Chondrocyte (in vitro differentiated cells): ENCODE measurements around the gene TOR3A. TPM values are rescaled to one million over a fixed set of nuclear protein-coding genes. Genes with fewer than 3 reads are reported as not detected.

Experiments used
- DNase-seq: peaks from one replicate; pipeline ENCODE4 v3.0.0; 2021; ENCODE audit warnings: mixed read lengths, low spot score
- H3K27ac Mint-ChIP-seq: one replicate; pipeline ENCODE4 v1.8.0; 2021; ENCODE audit warnings: mild to moderate bottlenecking, moderate library complexity, mixed read lengths; ENCODE audit not compliant: unreplicated experiment
- H3K27me3 Mint-ChIP-seq: 2 replicates; pipeline ENCODE4 v1.8.0; 2021; ENCODE audit warnings: low read depth, mixed read lengths
- H3K36me3 Mint-ChIP-seq: 2 replicates; pipeline ENCODE4 v1.8.0; 2021; ENCODE audit warnings: low read depth, mixed read lengths
- H3K4me1 Mint-ChIP-seq: 2 replicates; pipeline ENCODE4 v1.8.0; 2021; ENCODE audit warnings: low read depth, mild to moderate bottlenecking, mixed read lengths
- H3K4me3 Mint-ChIP-seq: one replicate; pipeline ENCODE4 v1.8.0; 2021; ENCODE audit warnings: mild to moderate bottlenecking, moderate library complexity, mixed read lengths; ENCODE audit not compliant: unreplicated experiment
- H3K9me3 Mint-ChIP-seq: 2 replicates; pipeline ENCODE4 v1.8.0; 2021; ENCODE audit warnings: low read depth, mixed read lengths
- total RNA-seq: library from RNA; stranded (reverse); gene quantifications from 3 replicates; pipeline ENCODE4 v1.2.1, GENCODE V29; 2021
- TF ChIP-seq, protein P1 (sequence below): fragments of 200-600 bp; sonication (generic); IDR thresholded peaks from 2 replicates; pipeline ENCODE4 v1.5.0; 2021; ENCODE audit warnings: antibody characterized with exemption, mild to moderate bottlenecking, moderate library complexity

TOR3A gene
- total RNA-seq, 1 donor from 2014 or later = 17.9 TPM

DNA sequence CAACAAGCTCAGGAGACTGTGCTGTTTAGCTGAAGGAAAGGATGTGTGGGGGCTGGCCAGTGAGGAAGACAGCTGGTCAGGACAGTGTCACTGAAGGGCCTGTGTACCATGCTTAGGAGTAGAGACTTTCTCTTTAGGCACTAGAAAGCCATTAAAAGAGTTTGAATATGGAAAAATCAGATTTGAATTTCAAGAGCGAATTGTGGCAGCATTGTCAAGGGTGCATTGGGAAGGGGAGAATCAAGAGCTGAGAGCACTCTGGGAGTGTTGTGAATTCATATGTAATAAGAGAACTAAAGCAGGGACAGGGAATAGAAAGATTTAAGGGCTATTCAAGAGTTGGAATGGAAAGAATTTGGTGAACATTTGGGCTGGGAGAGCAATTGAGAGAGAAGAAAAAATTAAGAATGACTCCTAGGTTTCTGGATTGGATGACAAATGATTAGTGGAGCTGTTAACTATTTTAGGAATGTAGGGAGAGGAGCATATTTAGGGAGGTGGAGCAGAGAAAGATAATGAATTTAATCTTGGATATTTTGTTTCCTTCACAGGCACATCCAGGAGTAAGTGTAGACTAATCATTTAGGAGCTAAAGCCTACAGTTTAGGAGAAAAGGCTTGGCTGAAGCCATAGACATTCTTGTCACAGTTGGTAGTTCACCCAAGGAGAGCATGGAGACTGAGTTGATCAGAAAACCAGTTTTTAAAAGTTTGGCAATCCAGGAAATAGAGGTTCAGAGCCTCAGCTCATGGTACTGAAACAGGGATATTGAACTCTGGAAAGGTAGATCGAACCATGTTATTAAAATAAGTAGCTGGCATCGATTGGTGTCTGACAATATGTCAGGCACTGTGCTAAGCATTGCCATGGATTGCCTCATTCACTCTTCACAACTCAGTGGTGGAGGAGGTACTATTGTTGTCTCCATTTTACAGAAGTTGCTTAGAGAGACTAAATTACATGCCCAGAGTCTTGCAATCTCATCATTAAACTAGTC, 23.1 kb upstream of the TOR3A start:
- Mint-ChIP-seq H3K27me3 (no peaks in the 10 kb centered on the region), H3K4me1 (peaks cover 18% of the 10 kb centered on the region), H3K9me3 (peaks cover 4% of the 10 kb centered on the region), H3K4me3 (no peak overlapping the region), H3K27ac (peak overlapping the region; percentile 79), H3K36me3 (peaks cover 11% of the 10 kb centered on the region)
- TF ChIP-seq, protein P1, sequence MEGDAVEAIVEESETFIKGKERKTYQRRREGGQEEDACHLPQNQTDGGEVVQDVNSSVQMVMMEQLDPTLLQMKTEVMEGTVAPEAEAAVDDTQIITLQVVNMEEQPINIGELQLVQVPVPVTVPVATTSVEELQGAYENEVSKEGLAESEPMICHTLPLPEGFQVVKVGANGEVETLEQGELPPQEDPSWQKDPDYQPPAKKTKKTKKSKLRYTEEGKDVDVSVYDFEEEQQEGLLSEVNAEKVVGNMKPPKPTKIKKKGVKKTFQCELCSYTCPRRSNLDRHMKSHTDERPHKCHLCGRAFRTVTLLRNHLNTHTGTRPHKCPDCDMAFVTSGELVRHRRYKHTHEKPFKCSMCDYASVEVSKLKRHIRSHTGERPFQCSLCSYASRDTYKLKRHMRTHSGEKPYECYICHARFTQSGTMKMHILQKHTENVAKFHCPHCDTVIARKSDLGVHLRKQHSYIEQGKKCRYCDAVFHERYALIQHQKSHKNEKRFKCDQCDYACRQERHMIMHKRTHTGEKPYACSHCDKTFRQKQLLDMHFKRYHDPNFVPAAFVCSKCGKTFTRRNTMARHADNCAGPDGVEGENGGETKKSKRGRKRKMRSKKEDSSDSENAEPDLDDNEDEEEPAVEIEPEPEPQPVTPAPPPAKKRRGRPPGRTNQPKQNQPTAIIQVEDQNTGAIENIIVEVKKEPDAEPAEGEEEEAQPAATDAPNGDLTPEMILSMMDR = no peak
- no peak for DNase-seq

DNA sequence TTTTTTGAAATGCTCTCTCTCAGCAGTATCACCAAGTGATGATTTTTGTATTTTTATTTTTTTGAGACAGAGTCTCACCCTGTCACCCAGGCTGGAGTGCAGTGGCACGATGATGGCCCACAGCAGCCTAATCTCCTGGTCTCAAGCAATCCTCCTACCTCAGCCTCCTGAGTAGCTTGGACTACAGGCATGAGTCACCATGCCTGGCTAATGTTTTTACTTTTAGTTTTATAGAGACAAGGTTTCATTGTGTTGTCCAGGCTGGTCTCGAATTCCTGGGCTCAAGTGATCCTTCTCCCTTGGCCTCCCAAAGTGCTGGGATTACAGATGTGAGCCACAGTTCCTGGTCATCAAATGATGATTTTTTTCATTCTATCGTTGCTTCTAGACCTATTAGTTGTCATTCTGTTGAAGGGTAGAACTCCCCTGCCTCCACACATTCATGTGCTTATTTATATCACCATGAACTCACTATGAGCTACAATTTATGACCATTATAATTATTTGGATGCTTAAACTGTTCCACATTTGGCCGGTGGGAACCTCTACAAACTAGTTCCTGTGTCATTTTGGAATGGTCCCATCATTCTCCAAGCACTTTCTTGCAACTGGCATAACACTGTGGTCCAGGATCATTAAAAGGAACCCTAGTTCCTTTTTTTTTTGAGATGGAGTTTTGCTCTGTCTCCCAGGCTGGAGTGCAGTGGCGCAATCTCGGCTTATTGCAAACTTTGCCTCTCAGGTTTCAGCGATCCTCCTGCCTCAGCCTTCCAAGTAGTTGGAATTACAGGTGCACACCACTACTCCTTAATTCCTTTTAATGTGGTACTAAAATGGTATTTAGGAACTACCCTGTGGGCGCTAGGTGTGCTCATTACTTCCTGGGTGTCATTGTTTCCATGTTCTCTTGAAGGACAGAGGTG, 20.2 kb upstream of the TOR3A start:
- peaks cover 17% of the 10 kb centered on the region for H3K36me3 Mint-ChIP-seq
- no peak overlapping the region for H3K27ac Mint-ChIP-seq
- H3K4me3 Mint-ChIP-seq = no peak overlapping the region
- TF ChIP-seq, protein P1 = no peak
- H3K4me1 Mint-ChIP-seq = peaks cover 18% of the 10 kb centered on the region
- DNase-seq = no peak
- no peaks in the 10 kb centered on the region for H3K27me3 Mint-ChIP-seq
- peaks cover 2% of the 10 kb centered on the region for H3K9me3 Mint-ChIP-seq

DNA sequence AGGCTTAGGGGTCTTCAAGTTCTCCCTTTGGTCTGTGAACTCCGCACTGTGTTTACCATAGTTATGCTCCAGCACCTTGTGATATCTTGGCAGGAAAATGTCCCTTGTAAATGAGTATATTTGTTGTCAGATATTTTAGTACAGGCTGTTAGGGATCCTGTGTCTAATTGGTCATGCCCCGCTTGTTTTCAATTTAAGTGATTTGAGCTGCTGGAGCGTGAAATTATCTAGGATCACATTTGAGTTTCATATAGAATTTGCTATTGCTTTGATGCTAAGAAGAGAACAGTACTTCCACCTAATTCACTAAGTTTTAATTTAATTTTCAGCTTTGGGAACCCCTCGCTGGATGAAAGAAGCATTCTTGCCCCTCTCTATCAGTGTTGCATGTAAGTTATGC, 15.4 kb upstream of the TOR3A start:
- no peak for DNase-seq
- no peak overlapping the region for H3K27ac Mint-ChIP-seq
- H3K9me3 Mint-ChIP-seq = no peaks in the 10 kb centered on the region
- H3K4me3 Mint-ChIP-seq = no peak overlapping the region
- no peaks in the 10 kb centered on the region for H3K4me1 Mint-ChIP-seq
- H3K27me3 Mint-ChIP-seq = no peaks in the 10 kb centered on the region
- peaks cover 16% of the 10 kb centered on the region for H3K36me3 Mint-ChIP-seq
- TF ChIP-seq, protein P1 = no peak

DNA sequence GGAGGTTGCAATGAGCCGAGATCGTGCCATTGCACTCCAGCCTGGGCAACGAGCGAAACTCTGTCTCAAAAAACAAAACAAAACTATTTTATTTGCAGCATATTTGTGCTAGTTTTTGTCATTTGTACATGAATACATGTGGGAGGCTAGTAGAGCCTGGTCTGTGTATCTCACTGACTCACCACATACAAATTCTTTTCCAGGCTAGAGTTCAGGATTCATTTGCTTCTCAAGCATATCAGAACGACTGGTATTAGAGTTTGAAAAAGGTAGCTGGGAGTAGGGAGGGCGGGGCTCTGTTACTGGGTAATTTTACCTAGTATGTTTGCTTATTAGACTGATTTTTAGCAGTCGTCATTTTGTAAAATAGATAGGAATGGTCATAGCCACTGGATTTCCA, 4.5 kb upstream of the TOR3A start:
- Mint-ChIP-seq H3K36me3 (peaks cover 4% of the 10 kb centered on the region), H3K27ac (no peak overlapping the region), H3K4me1 (peaks cover 14% of the 10 kb centered on the region), H3K27me3 (no peaks in the 10 kb centered on the region), H3K4me3 (no peak overlapping the region), H3K9me3 (no peaks in the 10 kb centered on the region)
- TF ChIP-seq, protein P1 = no peak
- DNase-seq = no peak
